PC-9 (cell line): ENCODE results near the gene CD37.

ENCODE experiments used
- CTCF ChIP-seq: fragments of 200-600 bp; sonication (generic); conservative IDR thresholded peaks from 2 replicates; pipeline ENCODE4 v1.6.1; 2017; ENCODE audit warnings: mixed run types, antibody characterized with exemption, mild to moderate bottlenecking, moderate library complexity
- EZH2 ChIP-seq: fragments of 200-600 bp; sonication (generic); IDR thresholded peaks from 2 replicates; pipeline ENCODE4 v1.8.0; 2017; ENCODE audit warnings: antibody characterized with exemption, low read depth

DNA sequence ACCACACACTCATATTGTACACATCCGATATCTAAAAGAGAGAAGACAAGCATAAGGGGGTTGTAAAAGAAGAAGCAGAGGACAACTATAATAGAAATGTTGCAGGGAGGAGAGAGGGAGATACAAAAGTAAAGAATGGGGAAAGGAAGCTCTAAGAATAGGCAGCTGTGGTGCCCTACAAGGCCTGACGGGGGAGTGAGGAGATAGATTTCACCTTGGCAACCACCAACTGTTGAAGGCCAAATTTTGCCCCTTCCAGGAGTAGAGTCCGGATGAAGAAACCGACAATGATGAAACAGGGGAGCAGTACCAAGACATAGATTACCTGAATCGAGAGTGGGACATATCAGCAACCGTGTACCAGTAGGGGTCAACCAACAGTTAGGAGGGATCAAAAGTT is 26.1 kb upstream of the CD37 start:
- TF ChIP-seq CTCF (no peak), EZH2 (no peak)
